AG04449 (cell line): ENCODE data around the gene SURF4.
A peak's percentile ranks its signal among the peaks of the same experiment; 100 is the strongest.

Experiments
- CTCF ChIA-PET: fragments of 350-600 bp; formaldehyde crosslinking; extraction: SDS; loops from one replicate; lab custom pipeline; 2021; ENCODE audit warnings: antibody characterized with exemption; lab: Yijun Ruan, JAX
- POLR2A ChIA-PET: fragments of 400-600, 350-600 bp; formaldehyde crosslinking; extraction: SDS; loops from one replicate; lab custom pipeline; 2020; ENCODE audit warnings: antibody characterized with exemption, inconsistent platforms; lab: Yijun Ruan, JAX
- DNase-seq: peaks from one replicate; pipeline ENCODE4 v3.0.0-alpha.2; 2010; ENCODE audit warnings: low read depth, low spot score
- H3K4me3 ChIP-seq: 2 replicates; pipeline ENCODE4 v1.5.1; 2011; ENCODE audit warnings: low read depth, mild to moderate bottlenecking, control low read depth, low read length
- CTCF ChIP-seq: IDR thresholded peaks from one replicate; pipeline ENCODE4 v1.5.1; 2011; ENCODE audit warnings: mild to moderate bottlenecking, moderate library complexity, low read length, control low read depth, inconsistent platforms; ENCODE audit not compliant: insufficient read depth; ENCODE audit errors: missing control alignments

The SURF4 gene

GRCh38 chr9:133401588-133401987, 25.7 kb upstream of the SURF4 start:
- H3K4me3 ChIP-seq, result no peak overlapping the region
- POLR2A ChIA-PET, result no interaction called here
- CTCF ChIA-PET, result interaction anchor here (1.2 to 2.7 kb wide), 4 partner anchors 9 to 85 kb away, joined by 3 to 8 read pairs (median 6); no protein-coding TSS in a partner anchor
- no peak for DNase-seq
- TF ChIP-seq CTCF, result no peak

GRCh38 chr9:133400292-133400691, 24.4 kb upstream of the SURF4 start:
- CTCF ChIA-PET, result interaction anchor here (1.0 to 1.4 kb wide), 4 partner anchors 9 to 86 kb away, joined by 3 to 5 read pairs (median 4); no protein-coding TSS in a partner anchor
- POLR2A ChIA-PET, result no interaction called here
- H3K4me3 ChIP-seq, result no peak overlapping the region
- no peak for DNase-seq
- TF ChIP-seq CTCF, result no peak

GRCh38 chr9:133397895-133398294, 22.0 kb upstream of the SURF4 start:
- no peak overlapping the region for H3K4me3 ChIP-seq
- CTCF ChIA-PET, result interaction anchor here (0.7 to 1.2 kb wide), 2 partner anchors 11 to 23 kb away, joined by 3 to 5 read pairs; no protein-coding TSS in a partner anchor
- DNase-seq, result no peak
- POLR2A ChIA-PET, result no interaction called here
- TF ChIP-seq CTCF, result no peak

- TF ChIP-seq CTCF, result no peak
- no peak overlapping the region for H3K4me3 ChIP-seq
- ChIA-PET POLR2A (no interaction called here), CTCF (interaction anchor here (0.8 to 1.7 kb wide), 3 partner anchors 13 to 89 kb away, joined by 3 to 4 read pairs (median 4); no protein-coding TSS in a partner anchor)
- no peak for DNase-seq
Observed at GRCh38 chr9:133397370-133397769, 21.5 kb upstream of the SURF4 start.

DNA sequence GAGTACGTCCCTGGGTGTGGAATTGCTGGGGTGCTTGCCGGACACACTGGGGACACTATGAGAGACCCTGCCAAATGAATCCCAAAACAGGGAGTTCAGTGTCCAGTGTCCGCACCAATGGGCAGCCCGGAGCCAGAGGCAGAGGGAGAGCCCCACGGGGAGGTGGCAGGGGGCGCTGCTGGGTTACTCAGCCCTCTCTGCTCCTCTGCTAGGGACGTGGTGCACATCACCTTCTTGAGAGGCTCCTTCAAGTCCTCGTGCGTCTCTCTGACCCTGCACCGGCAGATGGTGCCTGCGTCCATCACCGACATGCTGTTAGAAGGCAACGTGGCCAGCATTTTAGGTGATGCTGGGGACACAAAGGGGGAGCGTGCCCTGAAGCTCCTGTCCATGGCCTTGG, 21.1 kb upstream of the SURF4 start:
- H3K4me3 ChIP-seq, result no peak overlapping the region
- DNase-seq, result no peak
- CTCF ChIA-PET, result interaction anchor here (0.8 to 1.7 kb wide), 4 partner anchors 9 to 90 kb away, joined by 3 to 5 read pairs (median 4); no protein-coding TSS in a partner anchor
- TF ChIP-seq CTCF, result peak; percentile 50
- POLR2A ChIA-PET, result no interaction called here

DNA sequence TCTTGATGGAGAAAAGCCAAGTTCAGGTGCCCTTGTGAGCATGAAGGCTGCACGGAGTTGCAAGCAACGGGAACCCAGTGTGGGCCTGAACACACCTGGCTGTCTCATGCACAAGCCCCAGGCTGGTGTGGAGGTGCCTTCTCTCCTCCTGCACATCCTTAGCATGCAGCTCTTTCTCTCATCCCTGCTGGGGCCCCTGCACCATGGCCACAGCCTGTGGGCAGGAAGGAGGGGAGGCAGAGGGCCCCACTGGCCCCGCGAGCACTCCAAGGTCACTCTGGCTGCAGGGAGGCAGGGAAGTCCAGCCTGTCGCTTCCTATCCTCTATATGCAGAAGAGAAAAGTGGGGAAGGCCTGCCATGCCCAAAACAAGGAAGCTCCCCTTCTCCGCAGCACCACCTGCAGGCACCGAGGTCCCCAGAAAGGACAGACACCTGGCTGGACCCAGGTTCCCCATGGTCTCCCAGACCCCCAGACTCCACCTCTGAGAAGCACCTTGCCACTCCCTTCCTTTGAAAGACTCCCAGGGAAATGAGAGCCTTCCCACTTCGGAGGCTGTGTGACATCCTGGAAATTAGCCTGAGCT, 18.9 kb upstream of the SURF4 start:
- ChIA-PET POLR2A (no interaction called here), CTCF (interaction anchor here (1.2 to 1.7 kb wide), 3 partner anchors 8 to 13 kb away, joined by 3 to 5 read pairs (median 4); no protein-coding TSS in a partner anchor)
- H3K4me3 ChIP-seq, result no peak overlapping the region
- no peak for TF ChIP-seq CTCF
- DNase-seq, result no peak
